ENCODE data around the gene ANKRD40CL.

GRCh38 chr17:50787106-50787505, 19.8 kb upstream of the ANKRD40CL start:
- TF ChIP-seq, protein P1, sequence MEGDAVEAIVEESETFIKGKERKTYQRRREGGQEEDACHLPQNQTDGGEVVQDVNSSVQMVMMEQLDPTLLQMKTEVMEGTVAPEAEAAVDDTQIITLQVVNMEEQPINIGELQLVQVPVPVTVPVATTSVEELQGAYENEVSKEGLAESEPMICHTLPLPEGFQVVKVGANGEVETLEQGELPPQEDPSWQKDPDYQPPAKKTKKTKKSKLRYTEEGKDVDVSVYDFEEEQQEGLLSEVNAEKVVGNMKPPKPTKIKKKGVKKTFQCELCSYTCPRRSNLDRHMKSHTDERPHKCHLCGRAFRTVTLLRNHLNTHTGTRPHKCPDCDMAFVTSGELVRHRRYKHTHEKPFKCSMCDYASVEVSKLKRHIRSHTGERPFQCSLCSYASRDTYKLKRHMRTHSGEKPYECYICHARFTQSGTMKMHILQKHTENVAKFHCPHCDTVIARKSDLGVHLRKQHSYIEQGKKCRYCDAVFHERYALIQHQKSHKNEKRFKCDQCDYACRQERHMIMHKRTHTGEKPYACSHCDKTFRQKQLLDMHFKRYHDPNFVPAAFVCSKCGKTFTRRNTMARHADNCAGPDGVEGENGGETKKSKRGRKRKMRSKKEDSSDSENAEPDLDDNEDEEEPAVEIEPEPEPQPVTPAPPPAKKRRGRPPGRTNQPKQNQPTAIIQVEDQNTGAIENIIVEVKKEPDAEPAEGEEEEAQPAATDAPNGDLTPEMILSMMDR (IDR thresholded peaks at IDR 0.05; ENCODE audit: low read depth, low read length), result no peak
- no peak for TF ChIP-seq EZH2phosphoT487 (IDR thresholded peaks at IDR 0.05; ENCODE audit: low read depth)

Data from OCI-LY3 (cell line).